RWPE1 (cell line): ENCODE data around the gene CHRM4.

Source experiments
- CTCF ChIA-PET: fragments of 350-600 bp; sonication (Branson Sonifier 250); formaldehyde crosslinking; extraction: SDS; loops from one replicate; lab custom pipeline; 2021; lab: Yijun Ruan, JAX
- POLR2A ChIA-PET: fragments of 400-600 bp; formaldehyde crosslinking; extraction: SDS; loops from one replicate; lab custom pipeline; 2020; ENCODE audit warnings: antibody characterized with exemption; ENCODE audit not compliant: low non-redundant PET; lab: Yijun Ruan, JAX
- DNase-seq: peaks from one replicate; pipeline ENCODE4 v3.0.0; 2012; ENCODE audit warnings: low spot score
- H3K27ac ChIP-seq: fragments of 450-650 bp; 2 replicates; pipeline ENCODE4 v1.5.1; 2017
- TF ChIP-seq, protein P1 (sequence below): fragments of 450-650 bp; conservative IDR thresholded peaks from 2 replicates; pipeline ENCODE4 v1.5.1; 2017; ENCODE audit warnings: low read depth, mild to moderate bottlenecking

The CHRM4 gene

DNA sequence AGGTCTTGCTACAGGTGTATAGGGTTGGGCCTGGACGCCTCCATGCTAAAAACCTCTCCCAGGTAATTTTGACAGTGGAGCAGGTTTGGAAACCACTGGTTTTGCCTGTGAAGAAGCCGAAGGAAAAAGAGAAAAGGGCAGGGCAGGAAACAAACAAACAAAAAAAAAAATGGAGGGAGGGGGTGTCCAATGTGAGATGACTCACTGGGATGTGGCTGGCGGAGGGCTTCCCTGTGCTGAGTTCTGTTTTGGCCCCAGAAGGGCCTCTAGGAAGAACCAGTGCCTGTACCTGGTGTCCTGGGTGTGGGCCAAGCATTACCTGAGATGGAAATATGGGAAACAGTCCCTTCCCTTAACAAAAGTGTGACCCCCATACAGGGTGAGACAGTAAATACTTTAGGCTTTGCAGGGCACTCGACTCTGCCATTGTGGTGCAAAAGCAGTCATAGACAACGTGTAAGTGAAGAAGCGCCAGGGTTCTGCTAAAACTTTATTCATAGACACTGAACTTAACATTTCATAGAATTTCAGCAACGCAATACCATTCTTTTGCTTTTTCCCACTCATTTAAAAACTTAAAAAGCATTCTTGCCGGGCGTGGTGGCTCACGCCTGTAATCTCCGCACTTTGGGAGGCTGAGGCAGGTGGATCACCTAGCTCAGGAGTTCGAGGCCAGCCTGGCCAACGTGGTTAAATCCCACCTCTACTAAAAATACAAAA is 53.8 kb downstream of the CHRM4 start:
- POLR2A ChIA-PET = interaction anchor here (0.7 kb wide), 1 partner anchor 45 kb away, joined by 7 read pairs; no protein-coding TSS in a partner anchor
- DNase-seq = no peak
- CTCF ChIA-PET = no interaction called here
- no peak overlapping the region for H3K27ac ChIP-seq
- TF ChIP-seq, protein P1, sequence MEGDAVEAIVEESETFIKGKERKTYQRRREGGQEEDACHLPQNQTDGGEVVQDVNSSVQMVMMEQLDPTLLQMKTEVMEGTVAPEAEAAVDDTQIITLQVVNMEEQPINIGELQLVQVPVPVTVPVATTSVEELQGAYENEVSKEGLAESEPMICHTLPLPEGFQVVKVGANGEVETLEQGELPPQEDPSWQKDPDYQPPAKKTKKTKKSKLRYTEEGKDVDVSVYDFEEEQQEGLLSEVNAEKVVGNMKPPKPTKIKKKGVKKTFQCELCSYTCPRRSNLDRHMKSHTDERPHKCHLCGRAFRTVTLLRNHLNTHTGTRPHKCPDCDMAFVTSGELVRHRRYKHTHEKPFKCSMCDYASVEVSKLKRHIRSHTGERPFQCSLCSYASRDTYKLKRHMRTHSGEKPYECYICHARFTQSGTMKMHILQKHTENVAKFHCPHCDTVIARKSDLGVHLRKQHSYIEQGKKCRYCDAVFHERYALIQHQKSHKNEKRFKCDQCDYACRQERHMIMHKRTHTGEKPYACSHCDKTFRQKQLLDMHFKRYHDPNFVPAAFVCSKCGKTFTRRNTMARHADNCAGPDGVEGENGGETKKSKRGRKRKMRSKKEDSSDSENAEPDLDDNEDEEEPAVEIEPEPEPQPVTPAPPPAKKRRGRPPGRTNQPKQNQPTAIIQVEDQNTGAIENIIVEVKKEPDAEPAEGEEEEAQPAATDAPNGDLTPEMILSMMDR = no peak

DNA sequence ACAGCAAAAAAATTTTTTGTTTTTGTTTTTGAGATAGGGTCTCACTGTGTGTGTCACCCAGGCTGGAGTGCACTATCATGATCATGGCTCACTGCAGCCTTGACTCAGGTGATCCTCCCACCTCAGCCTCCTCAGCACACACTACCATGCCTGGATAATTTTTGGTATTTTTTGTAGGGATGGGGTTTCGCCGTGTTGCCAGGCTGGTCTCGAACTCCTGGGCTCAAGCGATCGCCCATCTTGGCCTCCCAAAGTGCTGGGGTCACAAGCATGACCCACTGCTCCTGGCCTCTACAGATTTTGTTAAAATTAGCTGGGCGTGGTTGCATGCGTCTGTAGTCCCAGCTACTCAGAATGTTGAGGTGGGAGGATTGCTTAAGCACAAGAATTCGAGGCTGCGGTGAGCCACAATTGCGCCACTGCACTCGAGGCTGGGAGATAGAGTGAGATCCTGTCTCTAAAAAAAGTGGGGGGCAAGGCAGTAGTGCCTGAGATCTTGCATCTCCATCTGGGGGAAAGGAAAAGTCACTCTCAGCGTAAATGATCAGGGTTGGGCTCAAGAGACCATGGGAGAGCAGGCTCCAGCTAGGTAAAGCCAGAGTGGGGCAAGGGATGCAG is 54.9 kb downstream of the CHRM4 start:
- no peak overlapping the region for H3K27ac ChIP-seq
- TF ChIP-seq, protein P1 = no peak
- CTCF ChIA-PET = no interaction called here
- no peak for DNase-seq
- POLR2A ChIA-PET = no interaction called here

DNA sequence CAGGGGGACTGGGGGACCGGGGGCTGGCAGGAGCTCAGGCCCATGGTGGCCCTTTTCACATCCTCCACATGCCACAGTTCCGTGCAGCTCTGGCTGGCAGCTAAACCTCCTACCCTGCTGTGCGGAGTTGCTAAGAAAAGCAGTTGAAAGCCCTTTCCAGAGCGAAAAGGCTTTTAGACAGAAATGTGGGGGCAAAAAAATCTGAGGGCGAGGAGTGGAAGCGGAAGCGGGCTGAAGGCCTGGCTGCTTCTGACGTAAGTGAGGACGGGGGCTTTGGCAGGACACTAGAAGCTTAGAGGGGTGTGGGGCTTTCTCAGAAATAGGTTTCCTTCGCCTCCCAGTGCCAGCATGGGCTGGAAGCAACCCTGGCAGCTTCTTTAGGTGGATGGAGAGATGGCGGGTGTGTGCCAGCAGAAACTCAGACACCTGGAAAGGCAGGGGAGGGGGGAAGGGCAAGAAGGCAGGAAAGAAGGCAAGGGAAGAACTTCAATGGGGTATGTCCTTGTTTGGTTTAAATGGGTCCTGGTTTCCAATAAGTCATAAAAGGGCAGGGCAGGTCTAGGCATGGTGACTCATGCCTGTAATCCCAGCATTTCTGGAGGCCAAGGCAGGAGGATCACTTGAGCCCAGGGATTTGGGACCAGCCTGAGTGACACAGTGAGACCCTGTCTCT is 55.5 kb downstream of the CHRM4 start:
- no peak overlapping the region for H3K27ac ChIP-seq
- DNase-seq = no peak
- TF ChIP-seq, protein P1 = no peak
- CTCF ChIA-PET = no interaction called here
- POLR2A ChIA-PET = no interaction called here

DNA sequence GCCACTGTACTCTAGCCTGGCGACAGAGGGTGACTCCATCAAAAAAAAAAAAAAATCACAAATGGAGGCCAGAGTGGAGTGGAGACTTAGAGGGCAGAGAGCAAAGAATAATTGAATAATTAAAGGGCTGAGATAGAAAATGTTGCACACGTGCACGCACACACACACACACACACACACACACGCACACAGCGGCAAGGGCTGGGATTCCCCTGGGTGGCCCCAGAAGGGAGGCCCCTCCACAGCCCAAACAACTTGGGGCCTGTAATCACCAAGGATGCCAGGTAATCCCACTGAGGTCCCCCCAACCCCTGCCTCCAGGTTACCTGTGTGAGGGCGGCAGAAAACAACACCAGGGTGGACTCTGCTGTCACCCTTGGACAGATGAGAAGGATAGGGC is 56.3 kb downstream of the CHRM4 start:
- ChIA-PET POLR2A (interaction anchor here (0.7 kb wide), 1 partner anchor 15 kb away, joined by 4 read pairs; no protein-coding TSS in a partner anchor), CTCF (interaction anchor here (0.6 kb wide), 1 partner anchor 173 kb away, joined by 4 read pairs; no protein-coding TSS in a partner anchor)
- TF ChIP-seq, protein P1 = no peak
- H3K27ac ChIP-seq = no peak overlapping the region
- DNase-seq = no peak

DNA sequence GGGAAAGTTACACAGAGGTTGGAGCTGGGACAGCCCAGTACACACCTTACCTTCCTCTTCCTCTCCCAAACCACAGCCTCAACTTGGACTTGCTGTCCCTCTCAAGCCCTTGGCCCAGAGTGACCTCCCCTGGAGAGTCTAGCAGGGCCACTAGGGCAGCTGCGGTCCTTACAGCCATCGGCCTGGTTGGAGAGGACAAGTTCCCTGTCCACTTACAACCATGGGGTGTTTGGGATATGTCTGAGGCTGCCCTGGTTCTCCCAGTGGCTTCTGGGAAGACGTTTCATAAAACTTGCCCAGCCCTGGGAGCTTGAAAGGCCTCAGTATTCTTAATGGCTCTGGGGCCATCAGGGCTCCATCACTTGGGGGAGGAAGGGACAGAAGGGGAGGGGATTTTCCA is 57.4 kb downstream of the CHRM4 start:
- DNase-seq = no peak
- TF ChIP-seq, protein P1 = no peak
- CTCF ChIA-PET = no interaction called here
- H3K27ac ChIP-seq = no peak overlapping the region
- POLR2A ChIA-PET = no interaction called here
